K562 (cell line): ENCODE measurements around the gene C10orf71.

Experiments used
- BHLHE40 ChIP-seq: IDR thresholded peaks from 2 replicates; pipeline ENCODE4 v1.6.1; 2011; ENCODE audit warnings: low read length, improper control_type of control experiment
- CHD1 ChIP-seq: fragments of 200-600 bp; sonication (generic); IDR thresholded peaks from one replicate; pipeline ENCODE4 v1.6.1; 2012; ENCODE audit warnings: mild to moderate bottlenecking, moderate library complexity, low read length, inconsistent platforms
- CTCF ChIP-seq, 3 experiments: IDR thresholded peaks in 2 of 3; conservative IDR thresholded peaks in 1 of 3; 2 replicates each; pipeline ENCODE4 v1.5.1; 2011 to 2012; ENCODE audit warnings: low read length in 3 of 3, mild to moderate bottlenecking in 3 of 3, control low read depth in 2 of 3, improper control_type of control experiment in 1 of 3, inconsistent platforms in 1 of 3, low read depth in 1 of 3, mixed read lengths in 1 of 3, moderate library complexity in 1 of 3; ENCODE audit not compliant: insufficient read depth in 2 of 3
- JUND ChIP-seq, 2 experiments: IDR thresholded peaks; 2 replicates in 1 of 2; 3 replicates in 1 of 2; pipeline ENCODE4 v1.6.1; 2011; ENCODE audit warnings: borderline replicate concordance in 2 of 2, low read depth in 2 of 2, low read length in 2 of 2, improper control_type of control experiment in 1 of 2, missing biosample characterization in 1 of 2, missing genetic modification characterization in 1 of 2, missing genetic modification reagents in 1 of 2
- POLR2AphosphoS5 ChIP-seq: IDR thresholded peaks from 2 replicates; pipeline ENCODE4 v1.6.1; 2011; ENCODE audit warnings: mild to moderate bottlenecking, low read depth, low read length, moderate library complexity; ENCODE audit not compliant: control insufficient read depth, insufficient read depth
- TEAD2 ChIP-seq: fragments of 450-650 bp; IDR thresholded peaks from 2 replicates; pipeline ENCODE4 v1.6.1; 2016; ENCODE audit warnings: missing genetic modification characterization, control low read depth, missing compliant biosample characterization
- TF ChIP-seq, protein P1 (sequence below): fragments of 450-650 bp; IDR thresholded peaks from 2 replicates; pipeline ENCODE4 v1.6.1; 2018; ENCODE audit warnings: mild to moderate bottlenecking, low read depth; ENCODE audit not compliant: partially characterized antibody

GRCh38 chr10:49364747-49365146 lies 65.8 kb downstream of the C10orf71 start:
- no peak for TF ChIP-seq JUND (IDR thresholded peaks at IDR 0.05; ENCODE audit: borderline replicate concordance, low read depth, low read length)
- TF ChIP-seq JUND (tag; IDR thresholded peaks at IDR 0.05; ENCODE audit: borderline replicate concordance, low read depth, low read length), result no peak
- TF ChIP-seq, protein P1, sequence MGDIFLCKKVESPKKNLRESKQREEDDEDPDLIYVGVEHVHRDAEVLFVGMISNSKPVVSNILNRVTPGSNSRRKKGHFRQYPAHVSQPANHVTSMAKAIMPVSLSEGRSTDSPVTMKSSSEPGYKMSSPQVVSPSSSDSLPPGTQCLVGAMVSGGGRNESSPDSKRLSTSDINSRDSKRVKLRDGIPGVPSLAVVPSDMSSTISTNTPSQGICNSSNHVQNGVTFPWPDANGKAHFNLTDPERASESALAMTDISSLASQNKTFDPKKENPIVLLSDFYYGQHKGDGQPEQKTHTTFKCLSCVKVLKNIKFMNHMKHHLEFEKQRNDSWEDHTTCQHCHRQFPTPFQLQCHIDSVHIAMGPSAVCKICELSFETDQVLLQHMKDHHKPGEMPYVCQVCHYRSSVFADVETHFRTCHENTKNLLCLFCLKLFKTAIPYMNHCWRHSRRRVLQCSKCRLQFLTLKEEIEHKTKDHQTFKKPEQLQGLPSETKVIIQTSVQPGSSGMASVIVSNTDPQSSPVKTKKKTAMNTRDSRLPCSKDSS, result no peak
- TF ChIP-seq BHLHE40, result no peak
- no peak for TF ChIP-seq CTCF (IDR thresholded peaks at IDR 0.05 in 2 of 3, conservative IDR thresholded peaks at IDR 0.05 in 1 of 3; ENCODE audit: insufficient read depth in 2 of 3, low read depth in 1 of 3, low read length in 3 of 3)
- no peak for TF ChIP-seq TEAD2 (tag)
- no peak for TF ChIP-seq POLR2AphosphoS5
- no peak for TF ChIP-seq CHD1
